Middle frontal gyrus (tissue), 1 donor: ENCODE data around the gene AZIN2.
"Not testable (repeated sequence)": the region's sequence is repeated elsewhere in the genome, so short reads cannot be mapped to it uniquely, and the experiment has no call there.

Experiments used
- DNase-seq: peaks from one replicate; pipeline ENCODE4 v3.0.0-alpha.2; 2015; ENCODE audit warnings: low spot score; ENCODE audit errors: extremely low spot score

Gene AZIN2

GRCh38 chr1:33094486-33094885 is 13.5 kb downstream of the AZIN2 start:
- DNase-seq: no peak

GRCh38 chr1:33094971-33095604 is 14.1 kb downstream of the AZIN2 start:
- DNase-seq: no peak

- DNase-seq: no peak
These were observed 15.5 kb downstream of the AZIN2 start for GRCh38 chr1:33096363-33097005.

DNA sequence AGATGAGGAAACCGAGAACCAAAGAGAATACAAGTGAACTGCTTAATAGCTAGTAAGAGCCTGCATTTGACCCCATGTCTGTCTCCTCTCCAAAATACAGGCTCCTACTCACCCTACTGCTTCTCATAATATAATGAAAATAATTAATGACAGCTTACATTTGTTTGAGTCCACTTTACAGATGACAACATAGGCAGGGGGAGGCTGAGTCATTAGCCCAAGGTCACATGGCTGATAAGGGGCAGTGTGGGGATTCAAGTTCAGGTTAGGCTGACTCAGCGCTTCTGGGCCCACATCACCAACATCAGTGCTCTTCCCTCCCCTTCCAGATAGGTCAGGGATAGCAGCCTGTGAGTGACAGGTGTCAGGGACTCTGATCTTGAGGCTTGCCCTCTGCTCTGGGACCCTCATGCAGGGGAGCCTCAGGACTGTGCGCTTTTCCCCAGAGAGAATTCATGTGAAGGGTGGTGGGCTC is 16.2 kb downstream of the AZIN2 start:
- no peak for DNase-seq

DNA sequence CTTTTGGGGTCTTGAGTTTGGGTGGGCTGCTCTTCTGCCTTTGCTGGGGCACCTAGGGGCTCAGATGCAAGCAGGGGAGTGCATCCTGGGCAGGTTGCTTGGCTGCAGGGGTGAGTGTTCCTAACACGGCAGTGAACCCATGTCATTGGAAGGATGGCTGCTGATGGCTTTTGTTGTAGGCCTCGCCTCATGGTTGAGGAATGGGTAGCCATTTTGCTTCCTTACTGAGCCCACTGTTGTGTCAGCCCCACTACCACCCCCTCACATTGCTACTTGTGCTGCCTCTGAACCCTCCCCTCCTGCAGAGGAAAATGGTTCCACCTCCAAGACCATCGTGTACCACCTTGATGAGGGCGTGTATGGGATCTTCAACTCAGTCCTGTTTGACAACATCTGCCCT is 16.8 kb downstream of the AZIN2 start:
- DNase-seq: no peak

DNA sequence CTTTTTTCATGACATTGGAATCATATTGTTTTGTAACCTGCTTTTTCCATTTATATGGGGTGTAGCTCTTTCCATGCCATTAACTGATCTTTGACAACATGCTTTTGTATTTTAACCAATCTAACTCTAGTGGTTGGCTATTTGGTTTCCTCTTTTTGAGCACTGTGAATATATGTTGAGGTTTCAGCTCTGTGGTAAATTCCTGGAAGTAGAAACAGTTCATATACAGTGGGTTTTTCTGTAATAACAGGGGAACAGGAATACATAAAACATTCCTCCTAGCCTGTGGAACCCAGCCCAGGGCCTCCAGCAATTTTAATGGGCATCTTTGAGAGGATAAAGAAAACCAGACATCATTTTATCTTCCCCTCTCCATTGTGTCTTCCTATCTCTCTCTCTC is 17.4 kb downstream of the AZIN2 start:
- no peak for DNase-seq

GRCh38 chr1:33099290-33100118 is 18.6 kb downstream of the AZIN2 start:
- DNase-seq: no peak

- DNase-seq: not testable (repeated sequence)
These were observed 19.1 kb downstream of the AZIN2 start for GRCh38 chr1:33100119-33100415.

GRCh38 chr1:33110477-33110876 is 29.5 kb downstream of the AZIN2 start:
- DNase-seq: no peak

DNA sequence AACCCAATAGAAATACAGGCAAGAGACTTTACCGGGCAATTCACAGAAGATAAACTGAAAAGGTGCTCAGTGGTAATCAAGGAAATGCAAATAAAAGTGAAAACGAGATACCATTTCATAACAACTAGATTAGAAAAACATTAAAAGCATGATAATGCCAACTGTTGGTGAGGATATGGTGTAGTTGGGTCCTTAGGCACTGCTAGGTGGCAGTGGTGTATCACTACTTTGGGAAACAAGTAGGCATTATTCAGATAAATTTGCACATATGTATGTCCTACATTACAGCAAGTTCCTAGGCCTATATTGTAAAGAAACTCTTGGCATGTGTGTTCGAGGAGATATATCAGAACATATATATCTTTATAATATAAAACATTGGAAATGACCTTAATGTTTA is 31.0 kb downstream of the AZIN2 start:
- DNase-seq: no peak

DNA sequence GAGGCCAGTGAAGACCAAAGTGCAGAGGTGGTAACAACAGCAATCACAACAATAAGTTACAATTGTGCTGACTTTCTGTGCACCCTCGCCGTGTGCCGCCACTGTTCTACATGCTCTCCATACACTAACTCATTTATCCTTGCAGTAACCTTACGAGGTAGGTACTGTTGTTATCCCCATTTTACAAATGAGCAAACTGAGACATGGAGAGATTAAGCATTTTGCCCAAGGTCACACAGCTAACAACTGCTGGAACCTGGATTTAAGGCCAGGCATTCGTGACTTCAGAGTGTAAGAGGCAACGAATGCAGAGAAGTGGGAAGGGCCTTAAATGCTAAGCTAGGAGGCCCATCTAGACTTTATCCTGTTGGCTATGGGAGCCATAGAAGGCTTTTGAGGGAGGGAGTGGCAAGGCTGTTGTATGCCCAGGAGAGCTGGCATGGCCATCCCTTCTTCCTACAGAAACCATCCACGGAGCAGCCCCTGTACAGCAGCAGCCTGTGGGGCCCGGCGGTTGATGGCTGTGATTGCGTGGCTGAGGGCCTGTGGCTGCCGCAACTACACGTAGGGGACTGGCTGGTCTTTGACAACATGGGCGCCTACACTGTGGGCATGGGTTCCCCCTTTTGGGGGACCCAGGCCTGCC is 36.6 kb downstream of the AZIN2 start:
- DNase-seq: no peak

GRCh38 chr1:33118274-33118673 is 37.3 kb downstream of the AZIN2 start:
- no peak for DNase-seq

GRCh38 chr1:33119050-33119449 is 38.1 kb downstream of the AZIN2 start:
- no peak for DNase-seq

- DNase-seq: no peak
These were observed 38.7 kb downstream of the AZIN2 start for GRCh38 chr1:33119532-33120217.

- no peak for DNase-seq
These were observed 39.7 kb downstream of the AZIN2 start for GRCh38 chr1:33120436-33121231.

- DNase-seq: no peak
These were observed 40.8 kb downstream of the AZIN2 start for GRCh38 chr1:33121728-33122127.

DNA sequence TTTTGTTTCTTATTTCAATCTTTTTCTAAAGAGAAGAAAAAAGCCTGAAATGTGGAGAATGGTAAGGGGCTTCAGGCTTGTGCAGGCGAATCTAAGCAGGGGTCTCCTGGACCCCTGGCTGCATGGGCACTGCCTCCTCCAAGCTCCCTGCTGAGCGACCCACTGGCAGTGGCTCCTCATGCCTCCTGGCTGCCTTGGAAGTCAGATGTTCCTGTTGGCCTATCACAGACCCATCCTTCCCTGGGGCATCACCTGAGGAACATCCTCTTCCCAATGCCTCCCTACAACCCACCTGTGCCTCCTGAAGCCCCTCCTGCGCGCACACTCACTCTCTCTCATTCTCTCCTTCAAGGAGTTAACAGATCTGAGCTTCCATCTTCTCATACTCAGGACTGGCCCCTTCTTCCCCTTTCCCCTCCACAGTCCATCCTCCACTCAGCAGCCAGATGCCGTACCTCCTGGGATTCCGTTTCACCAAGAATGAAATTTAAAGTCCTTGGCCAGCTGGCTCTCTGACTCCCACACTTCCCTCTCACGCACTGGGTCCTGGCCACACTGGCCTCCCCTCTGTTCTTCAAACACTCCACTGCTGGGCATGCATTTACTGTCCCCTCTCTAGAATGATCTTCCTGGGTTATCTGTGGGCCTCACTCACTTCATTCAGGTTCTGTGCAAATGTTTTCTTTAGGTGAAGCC is 41.7 kb downstream of the AZIN2 start:
- no peak for DNase-seq

DNA sequence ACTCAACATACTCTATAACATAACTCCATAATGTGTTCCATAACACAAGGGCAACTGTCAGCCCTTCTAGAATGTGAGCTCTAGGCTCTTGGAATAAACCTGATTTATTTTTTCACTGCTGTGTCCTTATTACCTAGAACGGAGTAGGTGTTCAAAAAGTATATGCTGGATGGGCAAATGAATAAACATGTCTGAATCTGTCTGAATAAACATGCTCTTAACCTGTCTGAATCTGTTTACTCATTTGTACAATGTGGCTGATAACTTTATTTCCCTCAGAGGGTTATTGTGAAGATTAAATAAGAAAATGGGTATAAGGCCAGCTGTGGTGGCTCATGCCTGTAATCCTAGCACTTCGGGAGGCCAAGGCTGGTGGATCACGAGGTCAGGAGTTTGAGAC is 42.3 kb downstream of the AZIN2 start:
- DNase-seq: no peak

GRCh38 chr1:33124647-33125046 is 43.7 kb downstream of the AZIN2 start:
- DNase-seq: not testable (repeated sequence)

DNA sequence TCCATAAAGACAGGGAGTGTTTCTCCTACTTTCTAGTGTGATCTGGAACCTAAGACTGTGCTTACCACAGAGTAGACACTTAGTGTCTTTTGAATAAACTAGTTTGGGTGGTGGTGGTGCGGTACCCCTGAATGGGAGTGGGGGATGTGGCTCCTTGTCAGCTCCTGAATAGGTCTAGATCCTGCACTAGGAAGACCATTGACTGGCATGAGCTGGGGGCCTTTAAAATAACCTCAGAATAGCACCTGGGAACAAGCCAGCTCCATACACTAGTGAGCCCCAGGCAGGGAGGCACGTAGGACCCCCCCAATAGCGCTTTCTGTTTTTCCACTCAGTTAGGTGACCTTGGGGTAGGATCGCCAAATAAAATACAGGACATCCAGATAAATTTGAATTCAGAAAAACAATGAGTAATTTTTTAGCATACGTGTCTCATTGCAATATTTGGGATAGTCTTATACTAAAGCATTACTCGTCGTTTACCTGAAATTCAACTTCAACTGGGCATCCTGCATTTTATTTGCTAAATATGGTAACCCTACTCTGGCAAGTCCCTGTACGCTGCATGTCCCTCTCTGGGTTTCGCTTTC is 45.6 kb downstream of the AZIN2 start:
- no peak for DNase-seq
